ENCODE results near the gene LRRTM2. TPM values are rescaled to one million over a fixed set of nuclear protein-coding genes. Genes with fewer than 3 reads are reported as not detected.
A peak's percentile ranks its signal among the peaks of the same experiment; 100 is the strongest.

LRRTM2 gene
- total RNA-seq, 1 donor from 2014 or later: 0.54 TPM

- no peak for TF ChIP-seq EZH2 (IDR thresholded peaks at IDR 0.05; ENCODE audit: insufficient read depth, low read length)
- TF ChIP-seq CTCF (IDR thresholded peaks at IDR 0.05; ENCODE audit: insufficient read depth, low read depth, low read length): no peak
- Mint-ChIP-seq H3K36me3 (ENCODE audit: low read depth, unreplicated experiment) (no peaks in the 10 kb centered on the region), H3K27me3 (ENCODE audit: low read depth, unreplicated experiment) (no peaks in the 10 kb centered on the region), H3K4me1 (ENCODE audit: low read depth, unreplicated experiment) (peaks cover 54% of the 10 kb centered on the region), H3K27ac (ENCODE audit: unreplicated experiment) (no peak overlapping the region), H3K4me3 (ENCODE audit: unreplicated experiment) (no peak overlapping the region), H3K9me3 (ENCODE audit: unreplicated experiment) (no peaks in the 10 kb centered on the region)
- Histone ChIP-seq H3K9ac (ENCODE audit: low read length) (peak overlapping the region; percentile 78), H3K36me3 (ENCODE audit: insufficient read depth, low read length) (no peaks in the 10 kb centered on the region), H2AFZ (ENCODE audit: low read depth, low read length) (no peak overlapping the region), H4K20me1 (ENCODE audit: insufficient read depth, low read length) (peaks cover 93% of the 10 kb centered on the region), H3K4me3 (ENCODE audit: insufficient read depth, low read depth, low read length) (no peak overlapping the region), H3K79me2 (ENCODE audit: insufficient read depth, low read length) (peaks cover 97% of the 10 kb centered on the region), H3K4me1 (ENCODE audit: insufficient read depth, low read length) (peaks cover 46% of the 10 kb centered on the region), H3K27me3 (ENCODE audit: insufficient read depth, low read length) (no peaks in the 10 kb centered on the region), H3K9me3 (ENCODE audit: insufficient read depth, low read depth, low read length) (no peaks in the 10 kb centered on the region), H3K4me2 (ENCODE audit: low read length) (peak overlapping the region; percentile 86), H3K27ac (ENCODE audit: low read depth, low read length) (peak overlapping the region; percentile 59)
- no peak for DNase-seq (ENCODE audit: low read depth)
- FAIRE-seq: no peak
These were observed 379 bp upstream of the LRRTM2 start for GRCh38 chr5:138875552-138875875.

- peaks cover 50% of the 10 kb centered on the region for H3K4me1 ChIP-seq (ENCODE audit: insufficient read depth, low read length)
- no peaks in the 10 kb centered on the region for H3K36me3 ChIP-seq (ENCODE audit: insufficient read depth, low read length)
- Mint-ChIP-seq H3K4me3 (ENCODE audit: unreplicated experiment) (peak overlapping the region; percentile 24), H3K9me3 (ENCODE audit: unreplicated experiment) (no peaks in the 10 kb centered on the region), H3K36me3 (ENCODE audit: low read depth, unreplicated experiment) (no peaks in the 10 kb centered on the region), H3K27me3 (ENCODE audit: low read depth, unreplicated experiment) (no peaks in the 10 kb centered on the region), H3K27ac (ENCODE audit: unreplicated experiment) (no peak overlapping the region), H3K4me1 (ENCODE audit: low read depth, unreplicated experiment) (peaks cover 65% of the 10 kb centered on the region)
- H3K27ac ChIP-seq (ENCODE audit: low read depth, low read length): peak overlapping the region; percentile 21
- peaks cover 85% of the 10 kb centered on the region for H4K20me1 ChIP-seq (ENCODE audit: insufficient read depth, low read length)
- peak overlapping the region; percentile 57 for H3K4me3 ChIP-seq (ENCODE audit: insufficient read depth, low read depth, low read length)
- peaks cover 96% of the 10 kb centered on the region for H3K79me2 ChIP-seq (ENCODE audit: insufficient read depth, low read length)
- peak overlapping the region; percentile 78 for H3K9ac ChIP-seq (ENCODE audit: low read length)
- H2AFZ ChIP-seq (ENCODE audit: low read depth, low read length): no peak overlapping the region
- no peaks in the 10 kb centered on the region for H3K27me3 ChIP-seq (ENCODE audit: insufficient read depth, low read length)
- H3K4me2 ChIP-seq (ENCODE audit: low read length): peak overlapping the region; percentile 86
- no peak for TF ChIP-seq EZH2 (IDR thresholded peaks at IDR 0.05; ENCODE audit: insufficient read depth, low read length)
- TF ChIP-seq CTCF (IDR thresholded peaks at IDR 0.05; ENCODE audit: insufficient read depth, low read depth, low read length): no peak
- no peaks in the 10 kb centered on the region for H3K9me3 ChIP-seq (ENCODE audit: insufficient read depth, low read depth, low read length)
- DNase-seq (ENCODE audit: low read depth) (peak; percentile 42), FAIRE-seq (no peak)
These were observed 894 bp downstream of the LRRTM2 start for GRCh38 chr5:138874241-138874640.

- TF ChIP-seq CTCF (IDR thresholded peaks at IDR 0.05; ENCODE audit: insufficient read depth, low read depth, low read length): no peak
- no peak for TF ChIP-seq EZH2 (IDR thresholded peaks at IDR 0.05; ENCODE audit: insufficient read depth, low read length)
- peaks cover 96% of the 10 kb centered on the region for H3K79me2 ChIP-seq (ENCODE audit: insufficient read depth, low read length)
- DNase-seq (ENCODE audit: low read depth) (no peak), FAIRE-seq (no peak)
- H3K27me3 Mint-ChIP-seq (ENCODE audit: low read depth, unreplicated experiment): no peaks in the 10 kb centered on the region
- no peaks in the 10 kb centered on the region for H3K9me3 ChIP-seq (ENCODE audit: insufficient read depth, low read depth, low read length)
- H3K36me3 ChIP-seq (ENCODE audit: insufficient read depth, low read length): no peaks in the 10 kb centered on the region
- no peaks in the 10 kb centered on the region for H3K9me3 Mint-ChIP-seq (ENCODE audit: unreplicated experiment)
- H3K27ac Mint-ChIP-seq (ENCODE audit: unreplicated experiment): no peak overlapping the region
- H3K36me3 Mint-ChIP-seq (ENCODE audit: low read depth, unreplicated experiment): no peaks in the 10 kb centered on the region
- peaks cover 50% of the 10 kb centered on the region for H3K4me1 ChIP-seq (ENCODE audit: insufficient read depth, low read length)
- H3K4me3 Mint-ChIP-seq (ENCODE audit: unreplicated experiment): no peak overlapping the region
- H3K4me3 ChIP-seq (ENCODE audit: insufficient read depth, low read depth, low read length): peak overlapping the region; percentile 57
- peak overlapping the region; percentile 86 for H3K4me2 ChIP-seq (ENCODE audit: low read length)
- H3K9ac ChIP-seq (ENCODE audit: low read length): peak overlapping the region; percentile 78
- peak overlapping the region; percentile 21 for H3K27ac ChIP-seq (ENCODE audit: low read depth, low read length)
- H2AFZ ChIP-seq (ENCODE audit: low read depth, low read length): no peak overlapping the region
- H3K4me1 Mint-ChIP-seq (ENCODE audit: low read depth, unreplicated experiment): peaks cover 69% of the 10 kb centered on the region
- H4K20me1 ChIP-seq (ENCODE audit: insufficient read depth, low read length): peaks cover 83% of the 10 kb centered on the region
- no peaks in the 10 kb centered on the region for H3K27me3 ChIP-seq (ENCODE audit: insufficient read depth, low read length)
These were observed 1.5 kb downstream of the LRRTM2 start for GRCh38 chr5:138873466-138874221.
